Right ventricle myocardium superior (tissue), 1 donor: Measurements from ENCODE around the gene LHFPL2. TPM values are rescaled to one million over a fixed set of nuclear protein-coding genes. Genes with fewer than 3 reads are reported as not detected.
A peak's percentile ranks its signal among the peaks of the same experiment; 100 is the strongest.

Experiments
- ATAC-seq: fragments of 200-7000 bp; cut with Tn5 transposase; one replicate; pipeline ENCODE4 v1.9.1; 2020; ENCODE audit warnings: mild to moderate bottlenecking; ENCODE audit not compliant: poor library complexity
- DNase-seq: peaks from one replicate; pipeline ENCODE4 v3.0.0-alpha.2; 2020
- intact Hi-C: fragments of 100-400 bp; cut with DNase I; formaldehyde crosslinking; loops from one replicate; pipeline ENCODE4 v1.11.2; 2022
- total RNA-seq: library from RNA; stranded (reverse); fragmentation: NEBNext Ultra II Directional; extraction: Animal tissue kit (Norgen Biotek cat#: 25700); gene quantifications from one replicate; pipeline ENCODE4 v1.2.1, GENCODE V29; 2021
- donor health status: DM: no; HTN: yes; CAD: no; lungs with severe emphysema.

LHFPL2 gene
- total RNA-seq, 1 donor from 2014 or later = 5.0 TPM

DNA sequence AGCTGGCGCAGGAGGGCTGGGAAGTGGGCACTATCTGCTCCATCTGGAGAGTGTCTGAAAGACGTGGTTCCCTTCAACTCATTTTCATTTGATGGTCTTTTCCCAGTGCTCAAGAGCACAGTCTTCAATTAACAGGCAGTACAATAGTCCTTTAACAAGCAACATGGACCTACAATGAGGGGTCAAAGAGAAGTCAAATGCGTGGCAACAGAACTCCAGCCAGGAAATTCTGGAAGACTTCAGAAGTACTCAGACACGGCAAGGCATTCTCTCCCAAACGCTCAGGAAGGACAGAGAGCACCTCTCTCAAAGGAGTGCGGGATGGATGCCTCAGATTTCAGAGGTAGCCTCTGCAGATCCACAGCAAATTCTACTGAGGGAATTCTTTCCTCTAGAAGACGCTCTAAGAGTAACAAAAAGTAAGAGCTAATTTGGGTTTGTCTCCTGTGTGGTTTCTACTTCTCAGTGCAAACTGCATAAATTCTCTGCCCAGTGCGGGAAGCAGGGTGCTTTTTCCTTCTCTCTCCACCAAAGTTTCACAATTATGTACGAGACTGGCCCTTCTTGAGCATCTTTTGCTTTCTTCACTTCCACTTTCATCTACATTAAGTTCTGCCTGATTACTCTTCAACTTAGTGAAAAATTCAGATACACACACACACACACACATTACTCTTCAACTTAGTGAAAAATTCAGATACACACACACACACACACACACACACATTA, 56.4 kb downstream of the LHFPL2 start:
- ATAC-seq = no peak
- DNase-seq = no peak
- intact Hi-C loops = no loop called here

DNA sequence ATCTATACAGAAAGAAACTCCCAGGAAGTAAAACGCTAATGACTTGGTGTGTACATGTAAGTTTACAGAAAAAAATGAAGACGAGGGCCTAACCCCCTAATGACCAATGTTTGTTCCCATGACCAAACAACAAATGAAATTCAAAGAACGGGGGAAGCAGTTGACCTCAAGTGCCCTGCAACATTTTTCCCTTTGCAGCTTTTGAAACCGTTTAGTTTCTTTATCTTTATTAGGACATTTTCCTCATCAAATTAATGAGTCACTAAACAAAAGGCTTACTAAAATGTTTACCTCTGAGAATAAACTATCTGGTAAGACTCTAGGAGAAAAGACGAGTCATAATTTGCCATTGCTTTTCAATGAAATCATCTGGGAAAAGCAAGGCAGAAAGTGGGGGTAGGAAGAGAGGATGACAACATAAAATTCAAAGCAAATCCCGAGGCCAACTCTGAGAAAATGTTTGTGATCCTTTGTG, 57.4 kb downstream of the LHFPL2 start:
- ATAC-seq (no peak), DNase-seq (no peak)
- intact Hi-C loops = no loop called here

DNA sequence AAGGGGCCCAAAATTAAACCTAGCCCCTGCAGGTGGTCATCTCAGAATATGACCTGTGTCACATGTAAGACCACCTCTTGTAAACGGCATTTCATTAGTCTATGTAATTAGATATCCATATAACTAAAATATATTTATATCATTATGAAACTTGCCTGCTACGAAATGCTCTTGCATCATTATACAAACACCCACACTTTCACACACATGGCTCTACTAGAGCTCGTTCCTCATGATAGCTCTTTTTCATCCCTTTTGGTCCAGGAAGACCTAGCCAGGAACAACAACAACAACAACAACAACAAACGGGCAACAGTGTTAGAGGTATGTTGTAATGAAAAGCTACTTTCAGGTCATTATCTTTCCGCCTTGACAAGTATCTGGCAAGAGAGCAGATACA, 58.6 kb downstream of the LHFPL2 start:
- DNase-seq (no peak), ATAC-seq (no peak)
- intact Hi-C loops = no loop called here

DNA sequence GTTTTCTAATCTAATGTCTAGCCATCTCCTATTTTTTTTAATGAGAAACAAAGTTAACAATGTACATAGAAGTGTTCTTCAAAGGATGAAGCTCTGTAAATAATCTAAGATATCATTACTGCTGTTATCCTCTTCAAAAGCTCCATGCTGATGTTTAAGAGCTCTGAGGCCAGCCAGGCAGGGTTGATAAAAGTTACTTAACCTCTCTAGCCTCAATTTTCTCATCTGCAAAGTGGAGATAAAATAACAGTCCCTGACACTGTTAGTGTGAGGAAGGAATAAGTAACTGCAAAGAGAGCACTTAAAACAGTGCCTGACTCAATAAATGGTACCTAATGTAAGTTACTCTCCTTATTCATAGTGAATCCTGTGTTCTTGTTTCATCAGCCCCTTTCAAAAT, 60.1 kb downstream of the LHFPL2 start:
- DNase-seq = no peak
- intact Hi-C loops = no loop called here
- no peak for ATAC-seq

DNA sequence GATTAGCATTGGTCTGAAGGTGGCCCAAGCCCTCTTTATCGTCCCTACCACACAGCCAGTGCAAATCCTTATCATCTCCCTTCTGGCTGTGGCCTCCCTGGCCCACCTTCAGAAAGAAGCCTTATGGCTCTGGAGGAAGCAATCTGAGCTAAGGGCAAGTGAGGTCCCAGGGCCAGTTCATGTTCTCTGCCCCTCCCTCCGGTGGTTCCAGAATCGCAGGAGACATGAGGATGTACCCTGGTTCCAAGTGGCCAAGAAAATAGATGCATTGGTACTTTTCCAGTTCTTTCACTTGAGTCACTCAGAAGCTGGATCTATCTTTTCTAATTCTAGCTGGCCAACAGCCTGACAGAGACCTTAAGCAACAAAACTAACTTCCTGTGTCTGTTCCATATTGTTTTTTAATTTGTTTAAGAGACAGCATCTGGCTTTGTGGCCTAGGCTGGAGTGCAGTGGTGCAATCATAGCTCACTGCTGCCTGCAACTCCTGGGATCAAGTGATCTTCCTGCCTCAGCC, 60.7 kb downstream of the LHFPL2 start:
- DNase-seq = no peak
- ATAC-seq = peak; percentile 68
- intact Hi-C loops = no loop called here

DNA sequence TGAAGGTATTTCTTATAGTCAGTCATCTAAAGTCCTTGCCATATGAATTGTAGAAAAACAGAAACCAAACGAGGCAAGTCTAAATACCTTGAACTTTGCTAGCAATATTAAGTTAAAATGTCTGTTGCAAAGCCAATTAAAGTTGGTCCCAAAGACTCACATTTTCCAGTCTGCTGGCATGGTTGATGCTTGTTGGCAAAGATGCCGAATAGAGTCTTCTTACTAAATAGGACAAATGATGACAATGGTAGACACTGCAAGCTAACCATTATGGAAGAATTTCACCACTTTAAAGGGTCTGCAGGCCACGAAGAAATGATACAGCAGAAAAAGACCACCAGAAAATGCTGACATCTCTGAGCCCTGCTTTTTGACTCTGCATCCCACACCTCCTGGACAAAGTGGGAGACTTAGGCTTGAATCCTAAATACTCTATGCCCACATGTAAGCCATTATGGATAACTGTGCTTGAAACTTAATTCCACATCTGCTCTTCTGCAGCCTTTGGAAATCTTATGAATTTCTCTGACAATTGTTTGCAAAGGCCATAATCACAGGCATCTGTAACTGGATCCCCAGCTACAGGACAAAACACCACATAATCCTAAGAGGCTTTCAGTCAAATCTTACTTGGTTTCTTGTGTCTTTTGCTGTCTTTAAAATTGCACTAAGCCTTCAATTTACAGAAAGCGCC, 61.3 kb downstream of the LHFPL2 start:
- ATAC-seq (no peak), DNase-seq (no peak)
- intact Hi-C loops = no loop called here

DNA sequence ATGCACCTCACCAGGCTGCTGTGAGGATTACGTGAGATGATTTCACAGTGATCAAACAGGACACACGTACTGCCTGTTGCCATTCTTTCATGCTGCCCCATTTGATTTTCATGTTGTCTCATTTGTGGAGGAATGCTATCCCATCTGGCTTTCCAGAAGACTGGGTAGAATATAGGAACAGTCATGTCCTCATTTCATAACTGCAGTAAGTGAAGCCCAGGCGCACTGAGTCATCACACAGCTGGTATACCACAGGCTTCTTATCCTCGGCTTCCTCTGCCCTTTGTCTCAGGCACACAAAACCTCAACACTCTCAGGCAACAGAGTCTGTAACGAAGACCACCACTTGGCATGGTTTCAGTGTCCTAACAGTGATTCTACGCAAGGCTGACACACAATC, 62.3 kb downstream of the LHFPL2 start:
- no peak for ATAC-seq
- intact Hi-C loops = no loop called here
- no peak for DNase-seq

DNA sequence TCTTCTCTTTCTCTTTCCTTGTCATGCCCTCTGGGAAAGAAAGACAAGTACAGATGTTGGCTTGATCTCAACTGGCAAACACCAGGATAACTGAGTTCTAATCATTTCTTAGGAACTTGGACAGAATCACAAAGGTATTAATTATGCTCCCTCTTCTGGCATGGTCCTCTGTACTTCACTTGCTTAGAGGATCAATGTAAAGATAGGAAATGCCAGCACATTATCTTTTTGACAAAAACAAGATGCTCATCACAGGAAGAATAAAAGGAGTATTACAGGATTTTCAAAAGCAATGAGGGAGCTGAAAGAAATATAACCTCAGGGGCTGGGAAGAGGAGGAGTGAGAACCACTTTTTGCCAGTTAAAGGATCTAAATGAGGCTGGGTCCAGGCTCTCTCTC, 70.6 kb downstream of the LHFPL2 start:
- intact Hi-C loops = no loop called here
- DNase-seq (no peak), ATAC-seq (no peak)

DNA sequence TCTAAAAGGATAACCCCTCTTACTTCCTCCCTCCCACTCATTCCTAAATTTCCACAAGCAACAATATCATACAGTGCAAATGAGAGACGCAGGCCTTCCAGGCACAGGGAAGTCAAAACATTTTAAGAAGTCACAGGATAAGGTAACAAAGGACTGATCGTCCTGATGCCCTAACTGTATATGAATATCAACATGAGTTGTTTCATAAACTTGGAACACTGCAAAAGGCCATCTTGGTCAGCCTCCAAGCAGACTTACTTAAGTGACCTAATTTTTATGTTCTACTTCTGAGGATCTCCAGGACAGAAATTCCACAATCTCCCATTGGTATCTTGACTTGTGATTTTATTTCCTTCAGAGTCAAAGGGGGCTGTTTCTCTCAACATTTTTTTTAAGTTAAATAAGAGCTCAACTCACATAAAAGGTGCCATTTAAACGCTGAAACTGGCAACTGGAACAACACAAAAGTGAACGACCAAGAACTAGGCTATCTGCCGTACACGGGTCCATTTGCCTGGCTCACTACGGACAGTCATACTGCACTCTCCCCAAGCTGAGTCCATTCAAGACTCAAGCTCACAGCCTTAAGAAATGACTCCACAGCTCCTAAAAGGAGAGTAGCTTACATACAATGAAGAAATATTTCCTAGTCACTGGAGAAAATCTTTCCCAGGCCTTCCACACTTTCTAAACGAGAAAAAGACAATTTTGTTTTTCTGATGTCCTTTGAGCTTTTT, 71.3 kb downstream of the LHFPL2 start:
- no peak for DNase-seq
- peak; percentile 50 for ATAC-seq
- intact Hi-C loops = no loop called here

DNA sequence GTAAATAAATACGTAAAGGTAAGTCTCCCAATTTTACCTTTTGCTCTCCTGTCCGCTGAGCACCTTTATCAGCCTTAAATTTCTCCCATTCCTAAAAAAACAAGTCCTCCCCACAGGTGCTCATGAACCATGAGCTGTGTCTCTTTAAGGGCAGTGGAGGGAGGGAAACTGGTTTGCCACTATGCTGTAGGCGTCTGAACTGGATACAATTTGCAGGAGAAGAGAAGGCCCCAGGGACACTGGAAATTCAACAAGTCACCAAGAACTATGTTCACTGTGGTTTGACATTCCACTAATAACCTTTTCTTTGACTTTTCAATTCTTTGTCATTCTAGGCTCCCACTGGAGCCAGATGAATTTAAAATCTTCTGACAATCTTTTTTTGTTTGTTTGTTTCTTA, 72.2 kb downstream of the LHFPL2 start:
- no peak for ATAC-seq
- intact Hi-C loops = no loop called here
- no peak for DNase-seq

DNA sequence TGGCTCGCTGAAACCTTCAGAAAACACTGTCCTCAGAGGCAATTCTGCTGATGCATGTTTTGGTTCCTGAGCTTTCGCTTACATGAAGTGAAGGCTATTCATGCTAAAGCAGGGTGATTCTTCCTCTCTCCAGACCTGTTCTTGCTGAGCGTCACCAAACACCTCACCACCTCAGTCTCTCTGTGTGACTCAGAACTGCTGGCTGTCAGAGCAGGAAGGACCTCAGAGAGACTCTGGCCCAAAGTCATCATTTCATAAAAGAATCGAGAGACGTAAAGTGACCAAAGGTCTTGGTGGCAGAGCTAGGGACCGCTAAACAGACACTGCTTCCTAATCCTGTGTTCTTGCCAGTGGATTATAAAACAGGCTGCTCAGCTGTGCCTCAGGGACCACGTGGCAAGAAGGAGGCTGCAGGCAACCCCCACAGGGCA, 73.8 kb downstream of the LHFPL2 start:
- ATAC-seq (peak; percentile 77), DNase-seq (no peak)
- intact Hi-C loops = no loop called here

DNA sequence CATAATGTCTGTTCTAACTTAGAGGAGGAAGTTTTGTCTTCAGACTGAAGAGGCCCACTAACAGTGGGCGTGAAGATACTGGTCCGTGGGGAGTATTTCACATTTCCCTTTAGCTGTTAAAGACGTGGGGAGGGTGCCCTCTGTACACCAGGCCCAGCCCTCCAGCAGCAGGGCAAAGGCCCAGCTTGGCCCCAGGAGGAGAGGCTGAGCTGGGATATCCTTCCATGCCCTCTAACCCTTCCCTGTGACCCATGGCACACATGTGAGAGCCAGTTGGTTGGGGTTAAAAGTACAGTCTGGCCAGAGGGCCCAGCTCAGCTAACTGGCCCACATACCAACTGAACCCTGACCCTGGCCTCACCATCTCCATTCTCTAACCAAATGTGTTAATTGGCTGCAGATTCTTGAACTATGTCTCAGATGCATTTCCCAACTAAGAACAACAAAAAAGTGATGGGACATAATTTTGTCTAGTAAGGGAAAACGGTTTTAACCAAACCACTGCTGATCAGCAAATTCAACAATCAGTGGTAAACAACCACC, 74.4 kb downstream of the LHFPL2 start:
- ATAC-seq (peak; percentile 32), DNase-seq (no peak)
- intact Hi-C loops = no loop called here

DNA sequence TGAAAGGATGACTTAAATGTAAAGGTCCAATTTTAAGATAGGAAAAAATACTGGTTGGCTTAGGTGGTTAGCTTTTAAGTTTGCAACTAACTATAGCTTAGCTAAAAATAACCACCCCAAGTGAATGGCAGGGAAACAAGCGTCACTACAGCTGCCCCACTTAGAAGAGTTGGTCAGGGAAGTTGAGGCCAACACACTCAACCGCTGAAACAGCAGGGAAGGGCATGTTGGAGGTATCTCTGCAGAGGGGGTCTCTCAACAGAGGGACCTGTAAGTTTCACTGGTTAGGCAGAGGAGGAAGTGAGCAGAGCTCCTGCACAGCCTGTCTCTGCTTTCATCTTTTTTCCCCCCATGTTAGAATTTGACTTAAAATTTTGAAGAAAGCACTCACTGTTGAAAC, 75.3 kb downstream of the LHFPL2 start:
- peak; percentile 30 for ATAC-seq

DNA sequence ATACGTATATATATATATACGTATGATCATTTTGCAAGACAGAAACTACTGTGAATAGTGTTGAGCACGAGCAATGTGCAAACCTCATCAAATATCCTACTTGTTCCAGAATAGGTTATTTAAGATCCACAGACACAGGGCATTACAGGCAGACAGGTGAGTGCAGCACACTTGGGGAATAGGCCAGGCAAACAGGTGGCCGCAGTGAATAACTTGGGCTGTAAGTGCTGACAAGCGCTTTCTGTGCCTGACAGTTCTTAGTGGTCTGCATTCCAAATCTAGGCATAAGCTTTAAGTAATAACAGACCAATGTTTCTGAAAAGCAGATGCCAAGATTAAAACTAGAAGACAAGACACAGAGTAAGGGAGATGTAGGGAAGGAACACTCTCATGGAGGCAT, 77.9 kb downstream of the LHFPL2 start:
- no peak for DNase-seq
- intact Hi-C loops = no loop called here
- no peak for ATAC-seq

More for the DNA sequence above, 75.3 kb downstream of the LHFPL2 start:
- intact Hi-C loops = no loop called here
- DNase-seq = no peak

DNA sequence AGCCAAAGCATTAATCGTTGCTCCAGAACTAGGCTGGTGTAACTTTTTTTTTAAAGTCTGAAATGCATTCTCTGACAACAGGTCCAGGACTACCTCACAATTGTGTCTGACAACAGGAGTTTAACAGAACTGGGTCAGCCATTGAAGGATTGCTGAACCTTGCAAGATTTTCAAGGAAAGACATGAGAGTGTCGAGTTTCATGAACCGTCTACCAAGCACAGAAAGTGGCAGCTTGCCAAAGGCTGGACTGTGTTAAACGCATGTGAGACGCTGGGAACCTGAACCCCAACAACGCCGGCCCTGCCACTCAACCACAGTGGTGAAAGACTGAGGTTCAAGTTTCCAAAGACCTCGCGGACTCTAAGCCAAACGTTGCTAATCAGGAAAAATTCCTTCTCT, 79.1 kb downstream of the LHFPL2 start:
- no peak for ATAC-seq
- peak; percentile 60 for DNase-seq
- intact Hi-C loops = no loop called here

DNA sequence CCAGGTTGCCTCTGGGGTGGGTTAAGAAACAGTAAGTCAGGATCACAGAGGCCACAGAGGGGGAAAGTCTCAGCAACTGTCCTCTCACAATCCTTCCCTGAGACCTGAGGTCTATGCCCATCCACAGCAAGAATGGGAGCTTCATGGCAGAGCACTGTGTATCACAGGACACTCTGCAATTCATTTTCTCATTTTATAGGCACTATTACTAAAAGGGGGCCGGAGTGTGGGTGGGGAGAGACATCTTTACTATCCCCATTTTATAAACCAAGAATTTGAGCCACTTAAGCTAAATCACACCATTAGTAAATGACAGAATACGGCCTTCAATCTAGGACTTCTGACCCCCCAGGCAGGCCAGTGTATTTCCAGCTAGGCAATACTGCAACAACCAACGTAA, 79.9 kb downstream of the LHFPL2 start:
- no peak for DNase-seq
- ATAC-seq = no peak
- intact Hi-C loops = no loop called here

DNA sequence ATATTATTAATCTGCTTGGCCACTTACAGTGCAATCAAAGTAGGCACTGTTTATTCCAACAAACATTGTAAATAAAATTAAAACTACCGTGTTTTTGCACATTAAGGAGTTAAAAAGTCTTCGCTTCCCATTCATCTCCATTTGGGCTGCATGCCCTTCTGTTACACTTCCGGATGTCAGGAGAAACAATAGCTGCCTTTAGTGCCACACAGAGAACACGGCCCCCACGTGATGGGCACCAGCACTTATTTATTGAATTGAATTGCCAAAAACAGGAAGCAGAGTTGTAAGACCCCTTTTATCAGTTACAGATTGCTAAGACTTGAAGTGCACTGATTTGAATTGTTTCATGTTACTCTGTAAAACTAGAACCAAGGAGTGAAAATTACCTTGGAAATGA, 80.4 kb downstream of the LHFPL2 start:
- ATAC-seq = no peak
- intact Hi-C loops = no loop called here
- DNase-seq = no peak

DNA sequence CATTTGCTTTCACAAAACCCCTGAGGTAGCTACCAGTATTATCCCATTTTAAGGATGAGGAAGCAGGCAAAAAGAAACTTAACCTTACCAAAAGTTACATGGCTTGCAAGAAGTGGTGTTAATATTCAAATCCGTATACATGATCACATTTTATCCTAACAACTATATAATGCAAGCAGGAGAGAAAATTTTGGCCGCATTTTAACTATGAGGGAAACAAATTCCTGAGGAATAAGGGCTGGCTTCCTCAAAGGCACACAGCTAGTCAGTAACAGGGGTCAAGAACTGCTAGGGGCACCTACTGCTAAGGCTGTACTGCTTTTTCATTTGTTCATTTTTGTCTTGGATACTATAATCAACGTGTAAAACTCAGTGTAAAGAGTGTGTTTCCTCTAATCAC, 81.0 kb downstream of the LHFPL2 start:
- DNase-seq (no peak), ATAC-seq (no peak)
- intact Hi-C loops = no loop called here

DNA sequence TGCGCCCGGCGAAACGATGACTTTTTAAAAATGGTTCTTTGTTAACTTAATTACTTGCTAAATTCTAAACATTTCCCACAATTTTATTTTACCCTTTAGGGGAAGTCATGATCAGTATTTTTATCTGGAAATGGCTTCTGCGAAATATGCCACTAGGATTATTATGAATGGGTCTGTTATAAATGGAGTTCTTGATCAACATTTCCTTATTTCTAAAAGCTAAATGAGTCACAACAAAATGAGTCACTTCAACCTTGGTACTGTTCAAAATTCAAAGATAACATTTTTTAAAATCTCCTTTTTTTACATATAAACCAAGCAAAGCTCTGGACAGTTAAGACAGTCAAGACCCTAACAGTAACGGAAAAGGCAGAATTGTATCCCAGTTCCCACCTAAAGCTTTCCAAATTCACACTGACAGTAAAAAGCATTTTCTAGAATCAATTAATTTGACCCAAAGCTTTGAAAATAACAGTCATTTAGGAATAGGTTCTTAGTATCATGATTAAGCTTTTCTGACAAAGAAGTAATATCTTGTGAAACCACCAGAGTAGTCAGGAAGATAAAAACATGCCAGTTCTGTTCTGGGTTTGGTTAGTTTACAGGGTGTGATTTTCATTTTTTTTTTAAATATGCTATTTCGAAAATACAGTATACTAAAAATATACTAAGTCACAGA, 81.7 kb downstream of the LHFPL2 start:
- intact Hi-C loops = no loop called here
- no peak for DNase-seq

More for the DNA sequence above, 81.7 kb downstream of the LHFPL2 start:
- ATAC-seq = no peak
